IMR-90 (cell line): ENCODE measurements around the gene CAMK2B. TPM values are rescaled to one million over a fixed set of nuclear protein-coding genes. Genes with fewer than 3 reads are reported as not detected.

Experiments
- ATAC-seq: fragments of 200-7000 bp; cut with Tn5 transposase; 2 replicates; pipeline ENCODE4 v1.9.1; 2020; ENCODE audit warnings: low read depth, mild to moderate bottlenecking, moderate library complexity
- BruUV-seq: library from RNA; stranded (reverse); fragments of 400-500 nt; replicated peaks from 2 replicates; lab custom pipeline; 2021; lab: Mats Ljungman, UMichigan
- CTCF ChIA-PET: fragments of 300-600 bp; formaldehyde crosslinking; extraction: SDS; loops from one replicate; lab custom pipeline; 2021; ENCODE audit warnings: antibody characterized with exemption; lab: Yijun Ruan, JAX
- POLR2A ChIA-PET: fragments of 300-600 bp; sonication (Branson Sonifier 250); formaldehyde crosslinking; loops from one replicate; lab custom pipeline; 2022; ENCODE audit warnings: antibody characterized with exemption; ENCODE audit not compliant: unreplicated experiment; lab: Charles Lee
- DNase-seq: peaks from one replicate; pipeline ENCODE4 v3.0.0; 2013
- H2AFZ ChIP-seq: replicated peaks from 2 replicates; pipeline ENCODE3; 2013; ENCODE audit warnings: low read length, mild to moderate bottlenecking; ENCODE audit not compliant: poor library complexity
- H2AK5ac ChIP-seq: 2 replicates; pipeline ENCODE4 v1.6.1; 2013; ENCODE audit warnings: low read depth, low read length, inconsistent platforms
- H2AK9ac ChIP-seq: replicated peaks from 2 replicates; pipeline ENCODE3; 2013; ENCODE audit warnings: mild to moderate bottlenecking, low read depth, low read length, moderate library complexity; ENCODE audit not compliant: poor library complexity
- H2BK120ac ChIP-seq: 2 replicates; pipeline ENCODE4 v1.6.1; 2013; ENCODE audit warnings: low read depth, low read length, inconsistent platforms
- H2BK15ac ChIP-seq: 3 replicates; pipeline ENCODE4 v1.6.1; 2013; ENCODE audit warnings: low read depth, low read length, inconsistent platforms
- H2BK20ac ChIP-seq: 2 replicates; pipeline ENCODE4 v1.6.1; 2013; ENCODE audit warnings: low read depth, mild to moderate bottlenecking, inconsistent platforms, low read length, moderate library complexity
- H2BK5ac ChIP-seq: 2 replicates; pipeline ENCODE4 v1.6.1; 2013; ENCODE audit warnings: mild to moderate bottlenecking, low read depth, low read length, inconsistent platforms; ENCODE audit not compliant: poor library complexity, severe bottlenecking
- H3K14ac ChIP-seq: replicated peaks from 2 replicates; pipeline ENCODE4 v1.6.1; 2013; ENCODE audit warnings: low read depth, low read length, inconsistent platforms
- H3K18ac ChIP-seq: 2 replicates; pipeline ENCODE4 v1.6.1; 2013; ENCODE audit warnings: low read depth, low read length, control low read depth
- H3K23ac ChIP-seq: 2 replicates; pipeline ENCODE4 v1.6.1; 2013; ENCODE audit warnings: low read depth, low read length, inconsistent platforms
- H3K27ac ChIP-seq: 2 replicates; pipeline ENCODE4 v1.5.1; 2013; ENCODE audit warnings: mild to moderate bottlenecking, control low read depth, low read length; ENCODE audit not compliant: insufficient read depth
- H3K27me3 ChIP-seq: 2 replicates; pipeline ENCODE4 v1.6.1; 2013; ENCODE audit warnings: low read length; ENCODE audit not compliant: control insufficient read depth, insufficient read depth
- H3K36me3 ChIP-seq: 2 replicates; pipeline ENCODE4 v1.6.1; 2013; ENCODE audit warnings: low read length, mixed read lengths; ENCODE audit not compliant: control insufficient read depth, insufficient read depth
- H3K4ac ChIP-seq: 2 replicates; pipeline ENCODE4 v1.6.1; 2013; ENCODE audit warnings: low read depth, low read length, inconsistent platforms
- H3K4me1 ChIP-seq: 2 replicates; pipeline ENCODE4 v1.6.1; 2013; ENCODE audit warnings: low read length, mixed read lengths; ENCODE audit not compliant: control insufficient read depth, insufficient read depth
- H3K4me2 ChIP-seq: 2 replicates; pipeline ENCODE4 v1.6.1; 2013; ENCODE audit warnings: low read depth, mild to moderate bottlenecking, control low read depth, low read length, moderate library complexity
- H3K4me3 ChIP-seq: 2 replicates; pipeline ENCODE4 v1.5.1; 2013; ENCODE audit warnings: low read depth, mild to moderate bottlenecking, control low read depth, low read length, moderate library complexity; ENCODE audit not compliant: insufficient read depth
- H3K56ac ChIP-seq: 2 replicates; pipeline ENCODE4 v1.6.1; 2013; ENCODE audit warnings: low read length, inconsistent platforms; ENCODE audit not compliant: insufficient read depth; ENCODE audit errors: extremely low read depth
- H3K79me1 ChIP-seq, 2 experiments: 2 replicates each; pipeline ENCODE4 v1.6.1; 2013; ENCODE audit warnings: low read length in 2 of 2, inconsistent platforms in 1 of 2, low read depth in 1 of 2
- H3K9ac ChIP-seq: 2 replicates; pipeline ENCODE4 v1.6.1; 2013; ENCODE audit warnings: low read depth, low read length, control low read depth
- H3K9me1 ChIP-seq: 2 replicates; pipeline ENCODE4 v1.6.1; 2013; ENCODE audit warnings: low read length, inconsistent platforms; ENCODE audit not compliant: insufficient read depth
- H3K9me3 ChIP-seq: 2 replicates; pipeline ENCODE4 v1.6.1; 2013; ENCODE audit warnings: low read length; ENCODE audit not compliant: control insufficient read depth, insufficient read depth
- H4K20me1 ChIP-seq: 2 replicates; pipeline ENCODE4 v1.6.1; 2013; ENCODE audit warnings: low read length, inconsistent platforms; ENCODE audit not compliant: insufficient read depth
- H4K5ac ChIP-seq: 2 replicates; pipeline ENCODE4 v1.6.1; 2013; ENCODE audit warnings: mild to moderate bottlenecking, low read depth, low read length, control low read depth
- H4K8ac ChIP-seq, 2 experiments: 2 replicates each; pipeline ENCODE4 v1.6.1; 2013; ENCODE audit warnings: low read depth in 2 of 2, low read length in 2 of 2, control low read depth in 1 of 2, inconsistent platforms in 1 of 2
- H4K91ac ChIP-seq: 2 replicates; pipeline ENCODE4 v1.6.1; 2013; ENCODE audit warnings: low read depth, low read length, inconsistent platforms; ENCODE audit not compliant: insufficient read depth
- CEBPB ChIP-seq: IDR thresholded peaks from 2 replicates; pipeline ENCODE4 v1.6.1; 2012; ENCODE audit warnings: low read depth, low read length, improper control_type of control experiment
- CHD1 ChIP-seq: IDR thresholded peaks from 2 replicates; pipeline ENCODE4 v1.6.1; 2012; ENCODE audit warnings: low read depth, low read length, improper control_type of control experiment
- CTCF ChIP-seq: conservative IDR thresholded peaks from 2 replicates; pipeline ENCODE4 v1.5.1; 2012; ENCODE audit warnings: mild to moderate bottlenecking, low read depth, low read length, improper control_type of control experiment
- ELK1 ChIP-seq: fragments of 150-350 bp; IDR thresholded peaks from 2 replicates; pipeline ENCODE4 v1.6.1; 2016; ENCODE audit warnings: low read depth, mild to moderate bottlenecking, low read length, moderate library complexity, borderline replicate concordance
- MAZ ChIP-seq: IDR thresholded peaks from 2 replicates; pipeline ENCODE4 v1.6.1; 2012; ENCODE audit warnings: low read depth, mild to moderate bottlenecking, low read length, improper control_type of control experiment, moderate library complexity, borderline replicate concordance
- MXI1 ChIP-seq: IDR thresholded peaks from 2 replicates; pipeline ENCODE4 v1.6.1; 2012; ENCODE audit warnings: low read depth, mild to moderate bottlenecking, low read length, moderate library complexity, borderline replicate concordance
- POLR2A ChIP-seq: IDR thresholded peaks from 2 replicates; pipeline ENCODE4 v1.6.1; 2012; ENCODE audit warnings: mild to moderate bottlenecking, low read depth, low read length
- RAD21 ChIP-seq: IDR thresholded peaks from 2 replicates; pipeline ENCODE4 v1.6.1; 2012; ENCODE audit warnings: low read length, improper control_type of control experiment
- RCOR1 ChIP-seq: IDR thresholded peaks from 2 replicates; pipeline ENCODE4 v1.6.1; 2012; ENCODE audit warnings: mild to moderate bottlenecking, low read length, improper control_type of control experiment; ENCODE audit not compliant: insufficient replicate concordance
- RFX5 ChIP-seq: IDR thresholded peaks from 2 replicates; pipeline ENCODE4 v1.8.0; 2012; ENCODE audit warnings: low read depth, mild to moderate bottlenecking, low read length, moderate library complexity
- SMC3 ChIP-seq: fragments of 150-350 bp; IDR thresholded peaks from 2 replicates; pipeline ENCODE4 v1.6.1; 2016; ENCODE audit warnings: low read depth, mild to moderate bottlenecking, antibody characterized with exemption, low read length, moderate library complexity
- USF2 ChIP-seq: fragments of 150-350 bp; IDR thresholded peaks from 2 replicates; pipeline ENCODE4 v1.6.1; 2017; ENCODE audit warnings: mild to moderate bottlenecking, antibody characterized with exemption, low read length, low read depth
- WGBS, 2 experiments: methylation state at CpG; one replicate each; pipeline versions ENCODE4 v1.1.5 to v1.1.7; 2013; ENCODE audit warnings: missing lambda C conversion rate in 2 of 2; ENCODE audit not compliant: insufficient read length in 1 of 2; ENCODE audit errors: extremely low coverage in 2 of 2; 5-methylcytosine and 5-hydroxymethylcytosine counted together
- dilution Hi-C: fragments of 300-500 bp; cut with HindIII; formaldehyde crosslinking; loops from one replicate; pipeline ENCODE4 v1.14.3; 2018; ENCODE audit warnings: low sequenced_read_pairs; ENCODE audit not compliant: unreplicated experiment
- in situ Hi-C: fragments of 300-500 bp; cut with MboI; formaldehyde crosslinking; loops from 3 replicates; pipeline ENCODE4 v1.14.3; 2019; ENCODE audit warnings: low sequenced_read_pairs, inconsistent platforms, mixed read lengths
- intact Hi-C: fragments of 100-400 bp; cut with micrococcal nuclease; formaldehyde crosslinking; loops from 2 replicates; pipeline ENCODE4 v1.10.0; 2022
- polyA plus RNA-seq, 3 experiments: library from polyadenylated mRNA; depleted of rRNA; stranded (reverse); fragments of >200 nt; gene quantifications; 2 replicates each; pipeline ENCODE4 v1.2.3, GENCODE V29; 2012; ENCODE audit warnings: low replicate concordance in 1 of 3
- total RNA-seq: library from RNA; depleted of rRNA; stranded (reverse); fragments of >200 nt; gene quantifications from 2 replicates; pipeline ENCODE4 v1.2.3, GENCODE V29; 2012

The CAMK2B gene
- total and polyA plus RNA-seq, 2 of the 4 experiments (the other 2 are of a cell fraction), result 0.18 to 0.36 TPM

GRCh38 chr7:44220046-44220357 lies 105.4 kb downstream of the CAMK2B start:
- Histone ChIP-seq H4K20me1 (peaks cover 6% of the 10 kb centered on the region; the same call in 1 of the 2 replicates), H3K36me3 (no peaks in the 10 kb centered on the region; the same call in 1 of the 2 replicates), H2AK5ac (no peak overlapping the region), H2BK15ac (no peak overlapping the region), H3K79me1 (no peaks in the 10 kb centered on the region), H3K9me1 (no peaks in the 10 kb centered on the region), H4K5ac (no peak overlapping the region), H4K91ac (no peak overlapping the region), H3K4me1 (no peaks in the 10 kb centered on the region), H4K8ac (no peak overlapping the region), H3K56ac (no peak overlapping the region), H2AFZ (no peak overlapping the region), H3K27ac (no peak overlapping the region), H3K18ac (no peak overlapping the region), H3K9me3 (peaks cover 3% of the 10 kb centered on the region), H2BK120ac (no peak overlapping the region), H3K23ac (no peak overlapping the region), H3K27me3 (peaks cover 24% of the 10 kb centered on the region), H3K4me3 (no peak overlapping the region), H2BK20ac (no peak overlapping the region), H3K9ac (no peak overlapping the region), H3K4me2 (no peak overlapping the region), H2BK5ac (no peak overlapping the region), H2AK9ac (no peak overlapping the region), H3K14ac (no peak overlapping the region), H3K4ac (no peak overlapping the region)
- DNase-seq, result no peak
- BruUV-seq, result no TSS peak
- TF ChIP-seq SMC3 (no peak), RCOR1 (no peak), CTCF (no peak), POLR2A (no peak), ELK1 (no peak), MAZ (no peak), CEBPB (no peak), RFX5 (no peak), RAD21 (no peak), USF2 (no peak), CHD1 (no peak), MXI1 (no peak)
- ATAC-seq, result no peak
- ChIA-PET CTCF (no interaction called here), POLR2A (no interaction called here)
- intact Hi-C loops (no loop called here), in situ Hi-C loops (no loop called here), dilution Hi-C loops (no loop called here)
- WGBS, 2 experiments, result 94% methylated on average over 16 of the region's 26 CpGs; no CpG with 5 or more reads in 1 of the 2 experiments
